Activated CD4-positive, alpha-beta T cell treated with anti-CD3 and anti-CD28 coated beads, Interleukin-2, Interleukin-4, amounts not matched to agents 100 ng/mL and 50 ng/mL, durations not matched to agents 16 hours and 8 hours (primary cell): ENCODE measurements around the gene SNX10.

ENCODE experiments used
- DNase-seq: peaks from one replicate; pipeline ENCODE4 v3.0.0-alpha.2; 2020; ENCODE audit warnings: low spot score

Gene SNX10

GRCh38 chr7:26298472-26299058 is 6.9 kb downstream of the SNX10 start:
- no peak for DNase-seq

- DNase-seq, result peak; percentile 32
Observed at GRCh38 chr7:26305090-26305868, 13.6 kb downstream of the SNX10 start.

GRCh38 chr7:26305869-26306665 is 14.4 kb downstream of the SNX10 start:
- no peak for DNase-seq

GRCh38 chr7:26306790-26307189 is 15.1 kb downstream of the SNX10 start:
- DNase-seq, result no peak

- no peak for DNase-seq
Observed at GRCh38 chr7:26307226-26307625, 15.6 kb downstream of the SNX10 start.

- no peak for DNase-seq
Observed at GRCh38 chr7:26307791-26308190, 16.1 kb downstream of the SNX10 start.

GRCh38 chr7:26308551-26308950 is 16.9 kb downstream of the SNX10 start:
- DNase-seq, result no peak

GRCh38 chr7:26309089-26309488 is 17.4 kb downstream of the SNX10 start:
- DNase-seq, result no peak

- no peak for DNase-seq
Observed at GRCh38 chr7:26311798-26312197, 20.1 kb downstream of the SNX10 start.

GRCh38 chr7:26317211-26317610 is 25.5 kb downstream of the SNX10 start:
- no peak for DNase-seq

- DNase-seq, result no peak
Observed at GRCh38 chr7:26318921-26319320, 27.3 kb downstream of the SNX10 start.

GRCh38 chr7:26319636-26320035 is 28.0 kb downstream of the SNX10 start:
- no peak for DNase-seq

GRCh38 chr7:26320878-26321277 is 29.2 kb downstream of the SNX10 start:
- no peak for DNase-seq

- no peak for DNase-seq
Observed at GRCh38 chr7:26321435-26321834, 29.8 kb downstream of the SNX10 start.

- no peak for DNase-seq
Observed at GRCh38 chr7:26326211-26326610, 34.5 kb downstream of the SNX10 start.

- no peak for DNase-seq
Observed at GRCh38 chr7:26328498-26329390, 37.1 kb downstream of the SNX10 start.

- no peak for DNase-seq
Observed at GRCh38 chr7:26329520-26330255, 38.0 kb downstream of the SNX10 start.

- no peak for DNase-seq
Observed at GRCh38 chr7:26331113-26331512, 39.5 kb downstream of the SNX10 start.

GRCh38 chr7:26331789-26332188 is 40.1 kb downstream of the SNX10 start:
- DNase-seq, result no peak

- DNase-seq, result no peak
Observed at GRCh38 chr7:26332698-26333097, 41.0 kb downstream of the SNX10 start.

- no peak for DNase-seq
Observed at GRCh38 chr7:26334166-26334859, 42.7 kb downstream of the SNX10 start.
